Measurements from ENCODE around the gene KIAA0513. TPM values are rescaled to one million over a fixed set of nuclear protein-coding genes. Genes with fewer than 3 reads are reported as not detected.
A peak's percentile ranks its signal among the peaks of the same experiment; 100 is the strongest.

KIAA0513 gene
- total RNA-seq, 1 donor from 2014 or later, result 56.1 TPM

- Mint-ChIP-seq H3K9me3 (ENCODE audit: unreplicated experiment) (peaks cover 8% of the 10 kb centered on the region), H3K4me1 (ENCODE audit: low read depth, unreplicated experiment) (peaks cover 27% of the 10 kb centered on the region), H3K27ac (ENCODE audit: unreplicated experiment) (peak overlapping the region; percentile 1), H3K27me3 (ENCODE audit: unreplicated experiment) (no peaks in the 10 kb centered on the region), H3K4me3 (ENCODE audit: unreplicated experiment) (no peak overlapping the region), H3K36me3 (ENCODE audit: unreplicated experiment) (no peaks in the 10 kb centered on the region)
- TF ChIP-seq CTCF (IDR thresholded peaks at IDR 0.05; ENCODE audit: partially characterized antibody, unreplicated experiment), result no peak
- DNase-seq, result no peak
Observed at GRCh38 chr16:85042606-85043005, 15.0 kb downstream of the KIAA0513 start.

GRCh38 chr16:85045077-85045476 is 17.5 kb downstream of the KIAA0513 start:
- peaks cover 21% of the 10 kb centered on the region for H3K4me1 Mint-ChIP-seq (ENCODE audit: low read depth, unreplicated experiment)
- TF ChIP-seq CTCF (IDR thresholded peaks at IDR 0.05; ENCODE audit: partially characterized antibody, unreplicated experiment), result no peak
- no peak for DNase-seq
- H3K36me3 Mint-ChIP-seq (ENCODE audit: unreplicated experiment), result no peaks in the 10 kb centered on the region
- no peak overlapping the region for H3K27ac Mint-ChIP-seq (ENCODE audit: unreplicated experiment)
- H3K9me3 Mint-ChIP-seq (ENCODE audit: unreplicated experiment), result peaks cover 10% of the 10 kb centered on the region
- H3K27me3 Mint-ChIP-seq (ENCODE audit: unreplicated experiment), result no peaks in the 10 kb centered on the region
- H3K4me3 Mint-ChIP-seq (ENCODE audit: unreplicated experiment), result no peak overlapping the region

GRCh38 chr16:85045641-85046471 is 18.3 kb downstream of the KIAA0513 start:
- peaks cover 9% of the 10 kb centered on the region for H3K9me3 Mint-ChIP-seq (ENCODE audit: unreplicated experiment)
- H3K36me3 Mint-ChIP-seq (ENCODE audit: unreplicated experiment), result no peaks in the 10 kb centered on the region
- no peak overlapping the region for H3K4me3 Mint-ChIP-seq (ENCODE audit: unreplicated experiment)
- H3K4me1 Mint-ChIP-seq (ENCODE audit: low read depth, unreplicated experiment), result peaks cover 17% of the 10 kb centered on the region
- no peak for DNase-seq
- H3K27me3 Mint-ChIP-seq (ENCODE audit: unreplicated experiment), result peaks cover 3% of the 10 kb centered on the region
- TF ChIP-seq CTCF (IDR thresholded peaks at IDR 0.05; ENCODE audit: partially characterized antibody, unreplicated experiment), result no peak
- H3K27ac Mint-ChIP-seq (ENCODE audit: unreplicated experiment), result no peak overlapping the region

GRCh38 chr16:85046472-85046916 is 18.9 kb downstream of the KIAA0513 start:
- no peak for DNase-seq
- Mint-ChIP-seq H3K4me3 (ENCODE audit: unreplicated experiment) (peak overlapping the region; percentile 7), H3K36me3 (ENCODE audit: unreplicated experiment) (no peaks in the 10 kb centered on the region), H3K9me3 (ENCODE audit: unreplicated experiment) (peaks cover 4% of the 10 kb centered on the region), H3K4me1 (ENCODE audit: low read depth, unreplicated experiment) (peaks cover 15% of the 10 kb centered on the region), H3K27ac (ENCODE audit: unreplicated experiment) (no peak overlapping the region), H3K27me3 (ENCODE audit: unreplicated experiment) (peaks cover 3% of the 10 kb centered on the region)
- TF ChIP-seq CTCF (IDR thresholded peaks at IDR 0.05; ENCODE audit: partially characterized antibody, unreplicated experiment), result no peak
